ENCODE data around the gene ZBTB7C.
A peak's percentile ranks its signal among the peaks of the same experiment; 100 is the strongest.
"Not testable (repeated sequence)": the region's sequence is repeated elsewhere in the genome, so short reads cannot be mapped to it uniquely, and the experiment has no call there.

Gene ZBTB7C

GRCh38 chr18:48408727-48409590 is at the start of gene ZBTB7C:
TSS of gene ZBTB7C (minus strand) at chr18:48409383.
- no peak for DNase-seq (ENCODE audit: low spot score)

- DNase-seq (ENCODE audit: low spot score), result no peak
These were observed 47.7 kb upstream of the ZBTB7C start for GRCh38 chr18:48456838-48457237.

- peak; percentile 83 for DNase-seq (ENCODE audit: low spot score)
These were observed 46.6 kb upstream of the ZBTB7C start for GRCh38 chr18:48455555-48456478.

GRCh38 chr18:48454261-48454757 is 45.1 kb upstream of the ZBTB7C start:
- DNase-seq (ENCODE audit: low spot score), result no peak

- no peak for DNase-seq (ENCODE audit: low spot score)
These were observed 44.3 kb upstream of the ZBTB7C start for GRCh38 chr18:48453330-48454066.

- no peak for DNase-seq (ENCODE audit: low spot score)
These were observed 43.7 kb upstream of the ZBTB7C start for GRCh38 chr18:48452861-48453323.

GRCh38 chr18:48450685-48451084 is 41.5 kb upstream of the ZBTB7C start:
- no peak for DNase-seq (ENCODE audit: low spot score)

- peak; percentile 77 for DNase-seq (ENCODE audit: low spot score)
These were observed 37.5 kb upstream of the ZBTB7C start for GRCh38 chr18:48446582-48447225.

GRCh38 chr18:48445540-48445939 is 36.4 kb upstream of the ZBTB7C start:
- peak; percentile 59 for DNase-seq (ENCODE audit: low spot score)

- no peak for DNase-seq (ENCODE audit: low spot score)
These were observed 33.6 kb upstream of the ZBTB7C start for GRCh38 chr18:48442761-48443160.

- no peak for DNase-seq (ENCODE audit: low spot score)
These were observed 32.3 kb upstream of the ZBTB7C start for GRCh38 chr18:48441405-48441881.

GRCh38 chr18:48440924-48441323 is 31.7 kb upstream of the ZBTB7C start:
- no peak for DNase-seq (ENCODE audit: low spot score)

GRCh38 chr18:48436907-48437306 is 27.7 kb upstream of the ZBTB7C start:
- no peak for DNase-seq (ENCODE audit: low spot score)

GRCh38 chr18:48434382-48434781 is 25.2 kb upstream of the ZBTB7C start:
- not testable (repeated sequence) for DNase-seq (ENCODE audit: low spot score)

- no peak for DNase-seq (ENCODE audit: low spot score)
These were observed 24.4 kb upstream of the ZBTB7C start for GRCh38 chr18:48433541-48433940.

- no peak for DNase-seq (ENCODE audit: low spot score)
These were observed 21.0 kb upstream of the ZBTB7C start for GRCh38 chr18:48430150-48430549.

- no peak for DNase-seq (ENCODE audit: low spot score)
These were observed 19.4 kb upstream of the ZBTB7C start for GRCh38 chr18:48428475-48429177.

- no peak for DNase-seq (ENCODE audit: low spot score)
These were observed 13.8 kb upstream of the ZBTB7C start for GRCh38 chr18:48422947-48423378.

- DNase-seq (ENCODE audit: low spot score), result no peak
These were observed 10.3 kb upstream of the ZBTB7C start for GRCh38 chr18:48419277-48420022.

All from hepatic stellate cell (primary cell).